Activated CD8-positive, alpha-beta T cell treated with anti-CD3 and anti-CD28 coated beads for 36 hours (primary cell): ENCODE data around the gene SEPTIN1. TPM values are rescaled to one million over a fixed set of nuclear protein-coding genes. Genes with fewer than 3 reads are reported as not detected.
A peak's percentile ranks its signal among the peaks of the same experiment; 100 is the strongest.

Source experiments
- ATAC-seq: fragments of 200-7000 bp; cut with Tn5 transposase; one replicate; pipeline ENCODE4 v1.10.0; 2021; ENCODE audit warnings: mild to moderate bottlenecking, moderate library complexity
- CTCF ChIA-PET: fragments of 350-600 bp; sonication (Branson Sonifier 250); formaldehyde crosslinking; loops from one replicate; lab custom pipeline; 2021; ENCODE audit warnings: antibody characterized with exemption; lab: Charles Lee
- POLR2A ChIA-PET: fragments of 350-600 bp; sonication (Branson Sonifier 250); formaldehyde crosslinking; loops from one replicate; lab custom pipeline; 2021; ENCODE audit warnings: antibody characterized with exemption; lab: Charles Lee
- DNase-seq: peaks from one replicate; pipeline ENCODE4 v3.0.0-alpha.2; 2020
- H3K27ac Mint-ChIP-seq: one replicate; pipeline ENCODE4 v1.8.0; 2021; ENCODE audit warnings: mild to moderate bottlenecking, mixed read lengths
- H3K27me3 Mint-ChIP-seq: one replicate; pipeline ENCODE4 v1.8.0; 2021; ENCODE audit warnings: mixed read lengths
- H3K36me3 Mint-ChIP-seq: one replicate; pipeline ENCODE4 v1.8.0; 2021; ENCODE audit warnings: low read depth, mixed read lengths
- H3K4me1 Mint-ChIP-seq: one replicate; pipeline ENCODE4 v1.8.0; 2021; ENCODE audit warnings: low read depth, mixed read lengths
- H3K4me3 Mint-ChIP-seq: one replicate; pipeline ENCODE4 v1.8.0; 2021; ENCODE audit warnings: mild to moderate bottlenecking, moderate library complexity, mixed read lengths
- H3K9me3 Mint-ChIP-seq: one replicate; pipeline ENCODE4 v1.8.0; 2021; ENCODE audit warnings: mixed read lengths
- CTCF ChIP-seq: fragments of 200-600 bp; IDR thresholded peaks from one replicate; pipeline ENCODE4 v1.8.0; 2022; ENCODE audit warnings: antibody characterized with exemption, mild to moderate bottlenecking
- intact Hi-C: fragments of 100-400 bp; cut with micrococcal nuclease; formaldehyde crosslinking; loops from one replicate; pipeline ENCODE4 v1.10.0; 2022
- total RNA-seq, 2 experiments: library from RNA; stranded (reverse); gene quantifications; one replicate each; pipeline ENCODE4 v1.2.3, GENCODE V29; 2021

Gene SEPTIN1
- total RNA-seq, 2 experiments from 2014 or later, result 163 to 169 TPM

GRCh38 chr16:30357085-30357714 lies 25.2 kb downstream of the SEPTIN1 start:
- TF ChIP-seq CTCF, result no peak
- intact Hi-C loops, result no loop called here
- no peaks in the 10 kb centered on the region for H3K9me3 Mint-ChIP-seq
- ChIA-PET CTCF (interaction anchor here (0.8 to 2.2 kb wide), 4 partner anchors 8 to 258 kb away, joined by 3 to 6 read pairs (median 3); no protein-coding TSS in a partner anchor), POLR2A (interaction anchor here (1.2 to 9.7 kb wide), 6 partner anchors 9 to 39 kb away, joined by 3 to 73 read pairs (median 6); partner anchors contain the start of genes SEPTIN1, TBC1D10B and ZNF48)
- H3K4me3 Mint-ChIP-seq, result no peak overlapping the region
- peaks cover 33% of the 10 kb centered on the region for H3K4me1 Mint-ChIP-seq
- ATAC-seq (no peak), DNase-seq (no peak)
- H3K36me3 Mint-ChIP-seq, result peaks cover 22% of the 10 kb centered on the region
- H3K27me3 Mint-ChIP-seq, result no peaks in the 10 kb centered on the region
- peak overlapping the region; percentile 62 for H3K27ac Mint-ChIP-seq

- ChIA-PET POLR2A (interaction anchor here (1.2 to 9.7 kb wide), 9 partner anchors 8 to 292 kb away, joined by 3 to 73 read pairs (median 4); partner anchors contain the start of genes SEPTIN1, TBC1D10B and ZNF48), CTCF (interaction anchor here (0.8 to 2.2 kb wide), 5 partner anchors 8 to 259 kb away, joined by 3 to 6 read pairs (median 3); partner anchors contain the start of gene TBC1D10B)
- ATAC-seq, result no peak
- intact Hi-C loops, result no loop called here
- no peak for TF ChIP-seq CTCF
- peak; percentile 31 for DNase-seq
- H3K9me3 Mint-ChIP-seq, result no peaks in the 10 kb centered on the region
- peak overlapping the region; percentile 93 for H3K27ac Mint-ChIP-seq
- H3K27me3 Mint-ChIP-seq, result no peaks in the 10 kb centered on the region
- peak overlapping the region; percentile 97 for H3K4me3 Mint-ChIP-seq
- H3K4me1 Mint-ChIP-seq, result peaks cover 37% of the 10 kb centered on the region
- peaks cover 24% of the 10 kb centered on the region for H3K36me3 Mint-ChIP-seq
Observed at GRCh38 chr16:30356401-30357084, 25.8 kb downstream of the SEPTIN1 start.

- intact Hi-C loops, result no loop called here
Observed at GRCh38 chr16:30355954-30356308, 26.4 kb downstream of the SEPTIN1 start.

GRCh38 chr16:30355144-30355953 lies 27.0 kb downstream of the SEPTIN1 start, which contains the start of gene CD2BP2:
Gene CD2BP2 (minus strand): TSS chr16:30355308. CDS start chr16:30354681, 627 bp downstream.
- DNase-seq (peak; percentile 93), ATAC-seq (peak; percentile 82)
- peaks cover 49% of the 10 kb centered on the region for H3K4me1 Mint-ChIP-seq
- intact Hi-C loops, result no loop called here
- ChIA-PET POLR2A (interaction anchor here (0.6 to 9.7 kb wide), 14 partner anchors 8 to 339 kb away, joined by 3 to 73 read pairs (median 4); partner anchors contain the start of genes SEPTIN1, TBC1D10B and ZNF771), CTCF (interaction anchor here (0.9 to 2.2 kb wide), 5 partner anchors 9 to 260 kb away, joined by 3 to 8 read pairs (median 5); partner anchors contain the start of genes SEPTIN1 and ZNF771)
- H3K27ac Mint-ChIP-seq, result peak within 1 kb of the TSS; percentile 93
- peak within 1 kb of the TSS; percentile 97 for H3K4me3 Mint-ChIP-seq
- no peak for TF ChIP-seq CTCF
- peaks cover 31% of the 10 kb centered on the region for H3K36me3 Mint-ChIP-seq
- no peaks in the 10 kb centered on the region for H3K9me3 Mint-ChIP-seq
- no peaks in the 10 kb centered on the region for H3K27me3 Mint-ChIP-seq

More at GRCh38 chr16:30355954-30356308, 26.4 kb downstream of the SEPTIN1 start:
- H3K9me3 Mint-ChIP-seq, result no peaks in the 10 kb centered on the region
- CTCF ChIA-PET, result interaction anchor here (0.8 to 2.2 kb wide), 4 partner anchors 9 to 259 kb away, joined by 3 to 6 read pairs (median 4); partner anchors contain the start of gene TBC1D10B
- H3K27me3 Mint-ChIP-seq, result no peaks in the 10 kb centered on the region
- peak; percentile 3 for ATAC-seq
- peak overlapping the region; percentile 97 for H3K4me3 Mint-ChIP-seq
- H3K27ac Mint-ChIP-seq, result peak overlapping the region; percentile 93
- H3K4me1 Mint-ChIP-seq, result peaks cover 43% of the 10 kb centered on the region
- no peak for TF ChIP-seq CTCF
- no peak for DNase-seq
- H3K36me3 Mint-ChIP-seq, result peaks cover 28% of the 10 kb centered on the region
- POLR2A ChIA-PET, result interaction anchor here (0.6 to 9.7 kb wide), 10 partner anchors 8 to 339 kb away, joined by 3 to 73 read pairs (median 4); partner anchors contain the start of genes SEPTIN1, TBC1D10B, ZNF48 and ZNF771
